ES-I3 (cell line): ENCODE data around the gene ST13.
"Not testable (repeated sequence)": the region's sequence is repeated elsewhere in the genome, so short reads cannot be mapped to it uniquely, and the experiment has no call there.

ENCODE experiments used
- H3K36me3 ChIP-seq: 2 replicates; pipeline ENCODE4 v1.6.1; 2013; ENCODE audit warnings: mild to moderate bottlenecking, low read length, control low read depth, moderate library complexity; ENCODE audit not compliant: insufficient read depth
- H3K4me1 ChIP-seq: 2 replicates; pipeline ENCODE4 v1.6.1; 2013; ENCODE audit warnings: mild to moderate bottlenecking, control low read depth, low read length; ENCODE audit not compliant: insufficient read depth
- H3K9ac ChIP-seq: 2 replicates; pipeline ENCODE4 v1.6.1; 2013; ENCODE audit warnings: low read depth, mild to moderate bottlenecking, low read length, moderate library complexity
- H3K9me3 ChIP-seq: 2 replicates; pipeline ENCODE4 v1.6.1; 2013; ENCODE audit warnings: mild to moderate bottlenecking, low read length, moderate library complexity; ENCODE audit not compliant: control insufficient read depth, insufficient read depth

Gene ST13

DNA sequence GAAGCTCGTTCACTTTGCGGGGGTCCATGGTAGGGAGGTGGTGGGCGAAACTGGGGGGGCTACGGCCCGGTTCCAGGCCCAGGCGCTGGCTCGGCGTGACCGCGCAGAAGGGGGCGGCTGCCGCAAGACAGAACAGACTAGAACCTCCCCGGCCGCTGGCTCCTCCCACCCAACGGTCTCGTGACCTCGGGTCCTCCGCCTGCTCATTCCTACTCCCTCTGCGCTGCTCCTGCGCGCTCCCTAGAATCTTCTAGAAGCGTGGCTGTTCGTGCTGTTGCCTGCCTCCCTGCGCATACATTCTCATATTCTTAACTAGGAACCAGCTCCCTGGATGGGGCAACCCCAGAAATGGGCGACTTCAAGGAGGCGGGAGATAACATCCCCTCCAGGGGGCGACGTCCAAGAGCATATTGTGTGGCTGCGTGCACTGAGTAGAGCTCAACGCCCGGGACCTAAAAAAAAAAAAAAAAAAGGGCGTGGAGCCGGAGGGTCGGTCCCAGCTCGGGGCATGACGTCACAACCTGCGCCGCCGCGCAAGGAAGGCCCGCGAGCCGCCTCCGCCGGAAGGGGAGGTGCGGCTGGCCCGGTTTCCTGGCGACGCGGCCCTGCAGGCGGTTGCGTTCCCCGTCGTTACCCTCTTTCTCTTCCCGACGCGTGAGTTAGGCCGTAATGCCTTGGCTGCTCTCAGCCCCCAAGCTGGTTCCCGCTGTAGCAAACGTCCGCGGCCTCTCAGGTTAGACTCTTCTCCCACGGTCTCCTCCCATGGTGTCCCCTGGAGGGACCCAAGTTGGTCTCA lies at the start of gene ST13, which contains the start of gene XPNPEP3:
Gene ST13, minus strand, starts transcription at position 127 of the 796 bp plus-strand sequence. Its CDS starts 99 bp downstream, at position 28.
Gene XPNPEP3, plus strand, starts transcription at position 636 of the 796 bp plus-strand sequence. Its CDS starts 34 bp downstream, at position 670.
- peak within 1 kb of the TSS; percentile 86 for H3K9ac ChIP-seq
- H3K9me3 ChIP-seq, result no peaks in the 10 kb centered on the region
- H3K36me3 ChIP-seq, result no peaks in the 10 kb centered on the region; the same call in 1 of the 2 replicates
- peaks cover 22% of the 10 kb centered on the region for H3K4me1 ChIP-seq

DNA sequence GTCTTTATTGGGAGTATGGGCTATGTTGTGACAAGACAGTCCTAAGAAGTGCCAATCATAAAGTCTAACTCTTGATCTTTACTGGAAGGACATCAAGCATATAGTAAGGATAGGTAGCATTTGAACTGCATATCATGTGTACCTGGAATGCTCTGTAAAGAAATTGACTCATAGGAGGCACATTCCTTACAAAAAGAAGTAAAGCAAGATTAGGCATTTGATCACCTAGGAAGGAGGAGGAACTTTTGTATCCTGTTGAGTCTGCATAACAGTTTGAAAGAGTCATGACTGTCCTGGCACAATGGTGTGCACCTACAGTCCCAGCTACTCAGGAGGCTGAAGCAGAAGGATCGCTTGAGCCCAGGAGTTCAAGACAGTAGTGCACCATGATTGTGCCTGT lies 47.7 kb upstream of the ST13 start:
- Histone ChIP-seq H3K9me3 (no peaks in the 10 kb centered on the region), H3K36me3 (peaks cover 5% of the 10 kb centered on the region; the same call in 1 of the 2 replicates), H3K4me1 (no peaks in the 10 kb centered on the region), H3K9ac (no peak overlapping the region)

DNA sequence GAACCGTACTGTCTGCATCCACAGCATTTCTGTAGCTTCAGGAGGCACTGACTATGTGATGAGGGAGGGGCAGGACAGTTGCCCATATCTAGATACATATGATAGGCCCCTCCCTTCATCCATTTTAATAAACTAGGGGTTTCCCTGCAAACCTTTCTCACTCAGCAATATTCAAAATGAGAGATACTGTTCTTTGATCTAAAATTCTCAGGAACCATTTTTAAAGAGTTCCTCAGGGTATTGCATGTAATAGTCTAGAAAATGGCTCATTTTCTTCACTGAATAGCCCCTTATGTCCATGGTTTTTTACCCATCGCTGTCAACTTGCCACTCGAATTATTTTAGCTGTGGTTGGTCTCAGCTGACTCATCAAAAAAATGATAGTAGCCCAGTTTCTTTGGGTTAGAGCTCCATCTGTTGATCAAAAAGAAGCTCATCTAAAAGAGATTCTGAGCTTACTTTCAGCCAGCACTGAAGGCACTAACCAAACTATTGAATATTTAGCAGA lies 42.5 kb upstream of the ST13 start:
- no peak overlapping the region for H3K9ac ChIP-seq
- H3K9me3 ChIP-seq, result no peaks in the 10 kb centered on the region
- 0 out of 2 replicates have a peak, but pooled peaks cover 2% of the 10 kb centered on the region for H3K36me3 ChIP-seq
- no peaks in the 10 kb centered on the region for H3K4me1 ChIP-seq

DNA sequence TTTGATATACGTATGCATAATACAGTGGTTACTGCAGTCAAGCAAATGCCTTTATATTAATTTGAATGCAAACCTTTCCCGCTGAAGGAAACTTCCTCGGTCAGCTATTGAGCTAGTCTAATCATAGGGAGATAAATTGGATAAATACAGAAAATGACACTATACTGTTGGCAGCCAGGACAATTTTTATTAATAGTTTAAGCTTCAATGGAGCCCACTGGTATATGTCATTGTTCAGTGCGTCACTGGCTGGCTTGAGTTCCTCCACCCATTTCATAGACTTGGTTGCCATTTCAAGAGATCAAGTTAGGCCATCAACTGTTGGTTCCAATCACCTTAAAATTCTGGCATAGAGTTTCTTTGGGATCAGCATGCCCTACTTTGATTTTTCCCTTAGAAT lies 38.0 kb upstream of the ST13 start:
- Histone ChIP-seq H3K9me3 (no peaks in the 10 kb centered on the region), H3K36me3 (0 out of 2 replicates have a peak, but pooled peaks cover 2% of the 10 kb centered on the region), H3K4me1 (no peaks in the 10 kb centered on the region), H3K9ac (no peak overlapping the region)

DNA sequence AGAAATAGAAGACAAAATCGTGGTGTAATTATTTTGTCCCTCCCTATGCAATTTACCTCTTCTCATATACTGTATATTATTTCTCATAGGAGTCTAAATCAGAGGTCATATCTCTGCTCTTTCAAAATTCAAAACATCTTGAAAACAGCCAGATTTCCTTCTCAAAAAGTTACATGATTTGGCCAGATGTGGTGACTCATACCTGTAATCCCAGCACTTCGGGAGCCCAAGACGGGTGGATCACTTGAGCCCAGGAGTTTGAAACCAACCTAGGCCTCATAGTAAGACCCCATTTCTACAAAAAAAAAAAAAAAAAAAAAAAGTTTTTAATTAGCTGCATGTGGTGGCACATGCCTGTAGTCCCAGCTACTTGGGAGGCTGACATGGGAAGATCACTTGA lies 34.4 kb upstream of the ST13 start:
- Histone ChIP-seq H3K9me3 (no peaks in the 10 kb centered on the region), H3K4me1 (no peaks in the 10 kb centered on the region), H3K36me3 (peaks cover 17% of the 10 kb centered on the region), H3K9ac (no peak overlapping the region)

DNA sequence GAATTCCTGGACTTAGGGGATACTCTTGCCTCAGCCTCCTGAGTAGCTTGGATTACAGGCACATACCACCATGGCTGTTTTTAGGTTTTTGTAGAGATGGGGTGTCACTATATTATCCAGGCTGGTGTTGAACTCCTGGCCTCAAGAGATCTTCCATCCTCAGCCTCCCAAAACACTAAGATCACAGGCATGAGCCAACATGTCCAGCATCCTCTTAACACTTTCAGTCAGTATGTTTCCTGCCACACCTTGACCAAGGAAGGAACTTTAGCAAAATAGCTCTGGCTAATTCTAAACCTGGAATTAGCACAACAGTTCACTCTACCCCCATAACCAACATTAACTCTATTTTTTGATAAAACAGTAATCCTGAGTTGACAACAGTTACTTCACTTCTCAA lies 32.7 kb upstream of the ST13 start:
- H3K36me3 ChIP-seq, result peaks cover 15% of the 10 kb centered on the region
- H3K4me1 ChIP-seq, result no peaks in the 10 kb centered on the region
- no peak overlapping the region for H3K9ac ChIP-seq
- H3K9me3 ChIP-seq, result no peaks in the 10 kb centered on the region

DNA sequence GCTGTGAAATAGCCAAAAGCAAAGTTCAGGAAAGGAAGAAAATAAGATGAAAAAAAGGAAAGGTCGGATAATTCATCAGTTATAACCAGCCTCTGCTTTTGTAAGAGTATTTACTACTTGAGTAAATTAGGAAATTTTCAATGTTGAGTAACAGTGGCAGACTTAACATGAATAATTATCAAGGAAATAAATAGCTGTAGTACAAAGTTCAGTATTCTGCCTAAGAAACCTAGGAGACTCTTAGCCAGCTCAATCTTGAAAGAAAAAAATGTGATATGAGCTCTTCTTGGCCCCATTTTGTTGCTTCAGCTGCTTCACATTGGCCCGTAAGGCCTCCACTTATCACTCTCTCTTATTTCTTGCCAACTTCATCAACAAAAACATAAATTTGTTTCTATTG lies 22.5 kb upstream of the ST13 start:
- Histone ChIP-seq H3K4me1 (no peaks in the 10 kb centered on the region), H3K9me3 (no peaks in the 10 kb centered on the region), H3K9ac (no peak overlapping the region), H3K36me3 (peaks cover 9% of the 10 kb centered on the region; the same call in 1 of the 2 replicates)

DNA sequence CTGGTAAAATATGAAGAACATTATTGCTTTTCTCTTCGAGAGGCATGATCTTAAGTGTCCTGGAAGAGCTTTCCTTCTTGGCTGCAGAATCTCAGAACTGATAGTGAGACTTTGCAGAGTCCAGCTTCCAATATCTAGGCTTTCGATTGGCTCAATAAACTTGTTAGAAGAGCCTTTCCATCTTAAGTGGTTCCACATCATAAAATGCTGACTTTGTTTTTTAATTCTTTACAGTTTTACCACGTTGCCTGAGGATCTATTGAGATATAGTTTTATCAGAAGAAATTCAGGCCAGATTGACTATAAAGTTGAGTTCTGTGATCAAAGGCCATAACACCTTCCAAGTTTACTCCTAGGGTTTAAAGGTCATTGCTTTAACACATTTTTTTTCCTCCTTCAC lies 21.0 kb upstream of the ST13 start:
- Histone ChIP-seq H3K4me1 (no peaks in the 10 kb centered on the region), H3K9me3 (no peaks in the 10 kb centered on the region), H3K9ac (no peak overlapping the region), H3K36me3 (peaks cover under 1% of the 10 kb centered on the region; the same call in 1 of the 2 replicates)

DNA sequence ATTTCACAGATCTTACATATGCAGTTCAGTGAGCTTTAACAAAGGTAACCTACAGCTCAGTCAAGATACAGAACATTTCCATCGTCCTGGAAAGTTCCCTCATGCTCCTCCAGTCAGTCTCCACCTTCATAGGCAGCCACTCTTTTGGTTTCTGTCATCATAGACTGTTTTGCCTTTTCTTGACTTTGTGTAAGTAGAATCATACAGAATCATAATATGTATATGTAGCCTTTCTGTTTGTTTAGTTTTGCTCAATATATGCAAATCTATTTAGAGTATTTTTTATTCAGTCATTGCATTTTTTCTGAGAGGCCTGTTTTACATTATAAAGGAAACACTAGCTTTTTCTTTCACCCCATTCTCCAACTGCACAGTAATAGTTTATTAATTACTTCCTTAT lies 20.5 kb upstream of the ST13 start:
- no peaks in the 10 kb centered on the region for H3K4me1 ChIP-seq
- no peaks in the 10 kb centered on the region for H3K9me3 ChIP-seq
- H3K9ac ChIP-seq, result no peak overlapping the region
- no peaks in the 10 kb centered on the region for H3K36me3 ChIP-seq

DNA sequence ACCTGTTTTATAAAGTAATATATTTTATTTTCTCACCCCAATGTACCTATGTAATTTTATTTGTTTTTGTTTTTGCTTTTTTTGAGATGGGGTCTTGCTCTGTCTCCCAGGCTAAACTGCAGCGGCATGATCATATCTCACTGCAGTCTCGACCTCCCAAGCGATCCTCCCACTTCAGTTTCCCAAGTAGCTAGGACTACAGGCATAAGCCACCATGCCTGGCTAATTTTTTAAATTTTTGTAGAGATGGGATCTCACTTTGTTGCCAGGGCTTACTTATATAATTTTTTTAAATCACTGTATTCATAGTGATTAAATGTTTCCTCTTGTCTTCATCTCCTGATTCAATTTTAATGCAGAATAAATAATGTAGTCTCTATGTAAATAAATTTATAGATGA lies 18.7 kb upstream of the ST13 start:
- H3K9ac ChIP-seq, result no peak overlapping the region
- peaks cover under 1% of the 10 kb centered on the region; the same call in 1 of the 2 replicates for H3K36me3 ChIP-seq
- H3K9me3 ChIP-seq, result no peaks in the 10 kb centered on the region
- H3K4me1 ChIP-seq, result no peaks in the 10 kb centered on the region

DNA sequence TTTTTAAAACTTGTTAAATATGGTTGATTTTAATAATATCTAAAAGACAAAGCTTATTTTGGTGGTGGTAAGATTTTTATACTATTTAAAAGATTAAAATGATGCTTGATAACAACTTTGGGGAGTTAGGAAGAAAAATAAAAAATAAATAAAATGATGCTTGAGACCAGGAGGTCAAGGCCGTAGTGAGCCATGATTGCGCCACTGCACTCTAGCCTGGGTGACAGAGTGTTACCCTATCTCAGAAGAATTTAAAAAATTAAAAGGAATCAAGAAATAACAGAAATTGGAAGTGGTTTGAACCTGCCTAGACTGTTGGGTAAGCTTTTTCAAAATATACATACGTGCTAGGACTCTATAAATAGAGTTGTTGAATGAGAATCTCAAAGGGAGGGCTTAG lies 17.6 kb upstream of the ST13 start:
- Histone ChIP-seq H3K9me3 (no peaks in the 10 kb centered on the region), H3K9ac (no peak overlapping the region), H3K36me3 (peaks cover 4% of the 10 kb centered on the region; the same call in 1 of the 2 replicates), H3K4me1 (no peaks in the 10 kb centered on the region)

DNA sequence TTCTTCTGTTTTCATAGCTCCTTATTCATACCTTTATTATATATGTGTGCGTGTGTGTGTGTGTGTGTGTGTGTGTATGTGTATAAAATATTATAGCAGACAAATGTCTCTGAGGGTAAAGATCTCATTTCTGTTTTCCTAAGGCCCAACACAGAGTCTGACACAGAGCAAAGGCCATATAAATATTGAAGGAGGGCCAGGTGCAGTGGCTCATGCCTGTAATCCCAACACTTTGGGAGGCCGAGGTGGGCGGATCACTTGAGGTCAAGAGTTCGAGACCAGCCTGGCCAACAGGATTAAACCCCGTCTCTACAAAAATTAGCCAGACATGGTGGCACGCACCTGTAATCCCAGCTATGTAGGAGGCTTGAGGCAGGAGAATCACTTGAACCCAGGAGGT lies 11.9 kb upstream of the ST13 start:
- not testable (repeated sequence) for H3K9ac ChIP-seq, H3K36me3 ChIP-seq, H3K9me3 ChIP-seq, H3K4me1 ChIP-seq

DNA sequence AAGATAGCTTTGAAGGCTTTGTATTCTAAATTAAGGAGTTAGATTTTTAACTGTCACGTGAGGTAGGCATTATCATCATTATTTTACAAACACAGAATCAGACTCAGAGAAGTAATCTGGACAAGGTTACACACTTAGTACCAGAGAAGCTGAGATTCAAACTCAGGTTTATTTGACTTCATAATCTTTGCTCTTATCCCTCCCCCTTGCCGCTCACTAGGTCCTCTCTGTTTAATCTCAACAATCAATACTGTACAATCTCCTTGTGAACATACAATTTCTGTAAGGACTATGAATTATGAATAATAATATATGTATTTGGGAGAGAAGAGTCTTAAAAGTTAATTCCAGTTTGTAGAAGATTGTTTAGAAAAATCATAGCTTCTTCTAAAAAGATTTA lies 10.7 kb upstream of the ST13 start:
- Histone ChIP-seq H3K9me3 (no peaks in the 10 kb centered on the region), H3K9ac (no peak overlapping the region), H3K4me1 (no peaks in the 10 kb centered on the region), H3K36me3 (peaks cover 4% of the 10 kb centered on the region; the same call in 1 of the 2 replicates)

DNA sequence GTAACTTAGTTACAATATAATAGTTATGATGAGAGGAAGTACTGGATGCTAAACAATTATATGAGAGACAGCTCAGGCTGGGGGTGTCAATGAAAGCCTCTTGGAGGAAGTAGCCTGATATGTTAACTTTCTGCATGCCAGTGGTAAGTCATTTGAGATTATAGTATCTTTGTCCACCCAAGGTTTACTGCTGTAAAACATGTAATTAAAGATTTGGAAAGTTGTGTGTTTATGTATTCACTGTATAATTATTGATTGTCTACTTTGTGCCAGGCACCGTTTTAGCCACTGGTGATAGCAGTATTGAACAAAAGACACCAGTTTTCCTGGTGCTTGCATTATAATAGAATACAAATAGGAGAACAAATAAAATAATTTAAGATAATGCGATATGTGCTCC lies 6.1 kb upstream of the ST13 start:
- 0 out of 2 replicates have a peak, but pooled peaks cover 7% of the 10 kb centered on the region for H3K4me1 ChIP-seq

DNA sequence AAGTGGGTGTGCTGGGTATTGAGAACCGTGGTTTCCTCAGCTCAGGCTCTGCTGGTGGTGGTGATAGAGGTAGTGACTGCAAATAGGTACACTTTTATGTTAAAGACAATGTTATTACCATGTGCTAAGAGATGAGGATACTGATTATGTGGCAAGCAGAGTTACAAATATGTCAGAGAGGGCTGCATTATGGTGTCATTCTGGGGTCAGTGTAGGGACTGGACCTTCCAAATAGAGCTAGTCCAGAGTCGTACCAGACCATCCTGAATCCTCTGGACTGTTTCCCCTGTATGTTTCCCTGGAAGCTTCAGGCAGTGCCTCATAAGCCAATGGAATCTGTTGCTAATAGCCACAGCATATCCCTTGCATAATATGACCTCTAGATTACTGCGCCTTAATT lies 5.6 kb upstream of the ST13 start, which contains the start of gene DNAJB7:
Gene DNAJB7, minus strand, starts transcription at position 101 of the 400 bp plus-strand sequence. CDS start 119 bp downstream, outside the sequence.
- H3K9ac ChIP-seq, result no peak within 1 kb of the TSS
- 0 out of 2 replicates have a peak, but pooled peaks cover 7% of the 10 kb centered on the region for H3K4me1 ChIP-seq
- H3K36me3 ChIP-seq, result no peaks in the 10 kb centered on the region; the same call in 1 of the 2 replicates
- H3K9me3 ChIP-seq, result no peaks in the 10 kb centered on the region

More for the DNA sequence above, 6.1 kb upstream of the ST13 start:
- H3K9me3 ChIP-seq, result no peaks in the 10 kb centered on the region
- no peak overlapping the region for H3K9ac ChIP-seq
- H3K36me3 ChIP-seq, result no peaks in the 10 kb centered on the region; the same call in 1 of the 2 replicates
